ENCODE results near the gene SLC35F5. TPM values are rescaled to one million over a fixed set of nuclear protein-coding genes. Genes with fewer than 3 reads are reported as not detected.

Gene SLC35F5
- total RNA-seq, 1 experiment from 2014 or later, result 14.3 TPM

- TF ChIP-seq REST (IDR thresholded peaks at IDR 0.05; ENCODE audit: low read depth), result no peak
- TF ChIP-seq YY1 (IDR thresholded peaks at IDR 0.05; ENCODE audit: extremely low read depth, insufficient replicate concordance, low read depth, low read length), result no peak
- TF ChIP-seq ZFX (IDR thresholded peaks at IDR 0.05), result no peak
Measured at GRCh38 chr2:113791697-113792590, 35.5 kb upstream of the SLC35F5 start (continued).

- Histone ChIP-seq H3K4me1 (ENCODE audit: control insufficient read depth in 1 of 2, insufficient read depth in 2 of 2, low read length in 2 of 2) (no peaks in the 10 kb centered on the region), H3K79me2 (ENCODE audit: insufficient read depth, low read length) (no peaks in the 10 kb centered on the region), H3K4me2 (ENCODE audit: low read length) (no peak overlapping the region), H3K27me3 (ENCODE audit: insufficient read depth, low read length) (no peaks in the 10 kb centered on the region), H3K9me3 (ENCODE audit: control insufficient read depth in 1 of 2, insufficient read depth in 1 of 2, low read depth in 1 of 2, low read length in 2 of 2) (no peaks in the 10 kb centered on the region), H3K4me3 (replicated peaks in 1 of 2; ENCODE audit: low read depth in 1 of 2, low read length in 2 of 2) (no peak overlapping the region), H3K36me3 (ENCODE audit: control insufficient read depth in 1 of 2, insufficient read depth in 2 of 2, low read length in 2 of 2) (no peaks in the 10 kb centered on the region), H3K9ac (ENCODE audit: low read length) (no peak overlapping the region), H4K20me1 (ENCODE audit: insufficient read depth) (no peaks in the 10 kb centered on the region), H2AFZ (ENCODE audit: low read depth, low read length, poor library complexity, severe bottlenecking) (no peak overlapping the region), H3K27ac (ENCODE audit: low read depth, low read length) (no peak overlapping the region), H3K9me2 (ENCODE audit: insufficient read depth) (no peaks in the 10 kb centered on the region)
- ChIA-PET POLR2A (no interaction called here), RAD21 (ENCODE audit: low non-redundant PET in 1 of 2, low total read pairs in 2 of 2, uncharacterized antibody in 2 of 2, unreplicated experiment in 2 of 2) (no interaction called here), CTCF (no interaction called here)
- TF ChIP-seq CBX3 (IDR thresholded peaks at IDR 0.05; ENCODE audit: low read depth) (no peak), CEBPB (IDR thresholded peaks at IDR 0.05; ENCODE audit: low read depth) (no peak), CTCF (IDR thresholded peaks at IDR 0.05 in 2 of 3, conservative IDR thresholded peaks at IDR 0.05 in 1 of 3; ENCODE audit: borderline replicate concordance in 1 of 3, insufficient read depth in 1 of 3, low read depth in 2 of 3, low read length in 2 of 3) (no peak), TCF7L2 (IDR thresholded peaks at IDR 0.05; ENCODE audit: borderline replicate concordance, extremely low read depth, insufficient read depth, insufficient read length) (no peak), ZFX (IDR thresholded peaks at IDR 0.05) (no peak), YY1 (IDR thresholded peaks at IDR 0.05; ENCODE audit: extremely low read depth, insufficient replicate concordance, low read depth, low read length) (no peak), SRF (IDR thresholded peaks at IDR 0.05; ENCODE audit: low read depth) (no peak), SP1 (IDR thresholded peaks at IDR 0.05; ENCODE audit: low read depth) (no peak), FOSL1 (IDR thresholded peaks at IDR 0.05; ENCODE audit: low read depth) (no peak), MAX (IDR thresholded peaks at IDR 0.05) (no peak), ATF3 (IDR thresholded peaks at IDR 0.05) (no peak), ELF1 (IDR thresholded peaks at IDR 0.05; ENCODE audit: borderline replicate concordance, low read depth) (no peak), EZH2 (IDR thresholded peaks at IDR 0.05) (no peak), SIN3A (IDR thresholded peaks at IDR 0.05; ENCODE audit: low read depth) (no peak), JUND (IDR thresholded peaks at IDR 0.05) (no peak)
- ATAC-seq (no peak), DNase-seq (ENCODE audit: low read depth, low spot score) (no peak)
- no TSS peak for BruUV-seq (replicated peaks)
- intact Hi-C loops (cut with micrococcal nuclease), result no loop called here
Measured at GRCh38 chr2:113784823-113785744, 28.6 kb upstream of the SLC35F5 start.
